RWPE2 (cell line): ENCODE results near the gene ANAPC2.

Experiments
- ATAC-seq: fragments of 200-7000 bp; cut with Tn5 transposase; 3 replicates; pipeline ENCODE4 v1.9.1; 2021; ENCODE audit warnings: low read depth
- DNase-seq: peaks from one replicate; pipeline ENCODE4 v3.0.0-alpha.2; 2020; ENCODE audit warnings: low spot score
- H3K27ac ChIP-seq: fragments of 450-650 bp; 2 replicates; pipeline ENCODE4 v1.5.1; 2017; ENCODE audit warnings: mild to moderate bottlenecking; ENCODE audit not compliant: poor library complexity, severe bottlenecking
- H3K27me3 ChIP-seq: fragments of 250-450 bp; sonication (Bioruptor Pico); 2 replicates; pipeline ENCODE4 v1.5.1; 2021; ENCODE audit warnings: mild to moderate bottlenecking, moderate library complexity; ENCODE audit not compliant: insufficient read depth, poor library complexity, severe bottlenecking
- H3K36me3 ChIP-seq: fragments of 250-450 bp; sonication (Bioruptor Pico); 2 replicates; pipeline ENCODE4 v1.5.1; 2020; ENCODE audit warnings: low read depth, mild to moderate bottlenecking, moderate library complexity
- H3K4me1 ChIP-seq: fragments of 250-450 bp; sonication (Bioruptor Pico); 2 replicates; pipeline ENCODE4 v1.5.1; 2021; ENCODE audit warnings: mild to moderate bottlenecking, moderate library complexity; ENCODE audit not compliant: insufficient read depth, poor library complexity, severe bottlenecking
- H3K4me3 ChIP-seq: fragments of 250-450 bp; sonication (Bioruptor Pico); 2 replicates; pipeline ENCODE4 v1.5.1; 2021; ENCODE audit warnings: mild to moderate bottlenecking, moderate library complexity; ENCODE audit not compliant: severe bottlenecking
- H3K9me3 ChIP-seq: fragments of 250-450 bp; sonication (Bioruptor Pico); 2 replicates; pipeline ENCODE4 v1.5.1; 2021; ENCODE audit warnings: mild to moderate bottlenecking, moderate library complexity; ENCODE audit not compliant: severe bottlenecking
- CTCF ChIP-seq: fragments of 450-650 bp; IDR thresholded peaks from one replicate; pipeline ENCODE4 v1.5.1; 2017; ENCODE audit warnings: mild to moderate bottlenecking, moderate library complexity; ENCODE audit not compliant: poor library complexity, severe bottlenecking

The ANAPC2 gene

GRCh38 chr9:137128862-137129455 lies 59.4 kb downstream of the ANAPC2 start:
- DNase-seq (no peak), ATAC-seq (no peak)
- peak overlapping the region; percentile 65 for H3K27ac ChIP-seq
- H3K4me1 ChIP-seq, result no peaks in the 10 kb centered on the region
- no peaks in the 10 kb centered on the region for H3K9me3 ChIP-seq
- H3K27me3 ChIP-seq, result no peaks in the 10 kb centered on the region
- peak overlapping the region; percentile 55 for H3K4me3 ChIP-seq
- TF ChIP-seq CTCF, result no peak
- no peaks in the 10 kb centered on the region for H3K36me3 ChIP-seq

GRCh38 chr9:137128158-137128861 lies 60.0 kb downstream of the ANAPC2 start:
- H3K36me3 ChIP-seq, result no peaks in the 10 kb centered on the region
- DNase-seq, result no peak
- no peaks in the 10 kb centered on the region for H3K4me1 ChIP-seq
- H3K27me3 ChIP-seq, result no peaks in the 10 kb centered on the region
- H3K27ac ChIP-seq, result peak overlapping the region; percentile 65
- H3K9me3 ChIP-seq, result no peaks in the 10 kb centered on the region
- no peak for ATAC-seq
- H3K4me3 ChIP-seq, result peak overlapping the region; percentile 55
- no peak for TF ChIP-seq CTCF

- peak overlapping the region; percentile 55 for H3K4me3 ChIP-seq
- H3K27me3 ChIP-seq, result no peaks in the 10 kb centered on the region
- no peaks in the 10 kb centered on the region for H3K36me3 ChIP-seq
- DNase-seq (no peak), ATAC-seq (no peak)
- TF ChIP-seq CTCF, result no peak
- no peaks in the 10 kb centered on the region for H3K9me3 ChIP-seq
- peak overlapping the region; percentile 65 for H3K27ac ChIP-seq
- no peaks in the 10 kb centered on the region for H3K4me1 ChIP-seq
Measured at GRCh38 chr9:137127301-137128157, 60.8 kb downstream of the ANAPC2 start.

GRCh38 chr9:137126786-137127185 lies 61.6 kb downstream of the ANAPC2 start:
- ATAC-seq, result no peak
- peak overlapping the region; percentile 65 for H3K27ac ChIP-seq

More at GRCh38 chr9:137126786-137127185, 61.6 kb downstream of the ANAPC2 start:
- Histone ChIP-seq H3K36me3 (no peaks in the 10 kb centered on the region; the same call in 1 of the 2 replicates), H3K4me1 (no peaks in the 10 kb centered on the region), H3K4me3 (no peak overlapping the region), H3K27me3 (no peaks in the 10 kb centered on the region), H3K9me3 (no peaks in the 10 kb centered on the region)
- no peak for DNase-seq
- no peak for TF ChIP-seq CTCF
